GM10847 (cell line): ENCODE data around the gene CRIM1.

Source experiments
- POLR2A ChIP-seq: IDR thresholded peaks from 2 replicates; pipeline ENCODE4 v1.6.1; 2011; ENCODE audit not compliant: insufficient read length; ENCODE audit errors: extremely low read depth

CRIM1 gene

DNA sequence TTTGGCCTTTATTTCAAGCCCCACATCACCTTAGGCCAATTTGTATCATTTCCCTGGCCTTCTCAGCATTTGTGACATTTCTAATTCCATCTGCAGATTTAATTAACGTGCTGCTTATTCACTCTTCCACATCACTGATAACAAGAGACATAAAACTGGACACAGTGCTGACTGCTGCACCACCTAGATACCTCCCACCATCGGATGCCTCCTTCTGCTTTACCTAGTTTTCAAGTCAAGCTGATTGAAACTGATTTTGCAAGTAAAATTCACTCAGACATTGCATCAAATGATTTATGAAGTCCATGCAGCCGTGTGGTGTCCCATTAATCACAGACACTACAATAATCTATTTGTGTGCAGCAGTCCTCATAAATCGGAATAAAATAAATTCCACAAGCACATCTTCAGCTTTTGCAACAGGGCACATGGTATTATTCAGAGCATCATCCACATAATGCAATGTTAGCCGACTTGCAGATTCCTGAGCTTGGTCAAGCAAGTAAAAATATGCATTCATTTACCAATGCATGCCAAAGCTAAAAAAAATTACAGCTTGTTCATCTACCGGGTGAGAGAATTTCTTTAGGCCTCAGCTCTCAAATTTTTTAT is 15.9 kb upstream of the CRIM1 start:
- no peak for TF ChIP-seq POLR2A

DNA sequence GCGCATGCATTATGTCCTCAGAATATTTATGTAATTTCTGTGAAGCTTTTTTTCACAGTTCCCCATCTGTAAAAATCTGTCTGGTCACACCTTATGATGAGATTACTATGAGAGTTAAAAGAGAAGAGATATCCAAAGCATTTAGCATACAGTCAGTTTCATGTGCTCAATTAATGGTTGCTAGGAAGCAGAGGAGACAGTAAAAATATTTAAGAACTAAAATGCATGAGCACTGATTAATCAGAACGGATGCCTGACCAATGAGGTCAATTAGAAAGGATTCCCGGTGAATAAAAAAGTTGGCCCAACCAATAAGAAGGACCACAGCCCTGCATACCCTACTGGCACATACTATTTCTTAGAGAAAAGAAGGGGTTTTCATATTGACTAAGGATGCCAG is 12.0 kb upstream of the CRIM1 start:
- TF ChIP-seq POLR2A = no peak

- no peak for TF ChIP-seq POLR2A
Measured at GRCh38 chr2:36348721-36349120, 6.9 kb upstream of the CRIM1 start.

- no peak for TF ChIP-seq POLR2A
Measured at GRCh38 chr2:36351291-36351690, 4.3 kb upstream of the CRIM1 start.

- TF ChIP-seq POLR2A = no peak
Measured at GRCh38 chr2:36351736-36352349, 3.7 kb upstream of the CRIM1 start.

DNA sequence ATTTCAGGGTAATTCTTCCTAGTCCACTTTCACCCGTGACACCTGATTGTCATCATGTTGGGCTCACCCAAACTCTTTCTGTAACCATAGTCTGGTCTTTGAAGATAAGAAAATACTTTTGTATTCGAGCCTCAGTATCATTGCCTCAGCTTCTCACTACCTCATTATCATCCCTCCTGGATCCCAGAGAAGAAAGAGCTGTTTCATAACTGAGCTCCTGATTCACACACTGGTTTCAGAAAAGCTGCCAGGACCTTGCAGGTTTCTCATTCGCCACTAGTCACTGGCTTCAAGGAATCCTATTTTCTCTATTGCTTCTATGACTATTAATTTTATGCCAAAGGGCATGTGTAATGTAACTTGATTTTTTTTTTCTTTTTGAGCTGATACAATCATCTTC is 2.9 kb upstream of the CRIM1 start:
- TF ChIP-seq POLR2A = no peak

- TF ChIP-seq POLR2A = no peak
Measured at GRCh38 chr2:36354811-36355150, 797 bp upstream of the CRIM1 start.

DNA sequence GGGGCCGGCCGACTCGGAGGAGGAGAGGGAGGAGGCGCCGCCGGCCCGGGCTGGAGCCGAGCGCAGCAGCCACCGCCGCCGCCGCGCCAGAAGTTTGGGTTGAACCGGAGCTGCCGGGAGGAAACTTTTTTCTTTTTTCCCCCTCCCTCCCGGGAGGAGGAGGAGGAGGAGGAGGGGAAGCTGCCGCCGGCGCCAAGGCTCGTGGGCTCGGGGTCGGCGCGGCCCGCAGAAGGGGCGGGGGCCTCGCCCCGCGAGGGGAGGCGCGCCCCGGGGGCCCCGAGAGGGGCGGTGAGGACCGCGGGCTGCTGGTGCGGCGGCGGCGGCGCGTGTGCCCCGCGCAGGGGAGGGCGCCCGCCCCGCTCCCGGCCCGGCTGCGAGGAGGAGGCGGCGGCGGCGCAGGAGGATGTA is 316 bp downstream of the CRIM1 start:
- no peak for TF ChIP-seq POLR2A

DNA sequence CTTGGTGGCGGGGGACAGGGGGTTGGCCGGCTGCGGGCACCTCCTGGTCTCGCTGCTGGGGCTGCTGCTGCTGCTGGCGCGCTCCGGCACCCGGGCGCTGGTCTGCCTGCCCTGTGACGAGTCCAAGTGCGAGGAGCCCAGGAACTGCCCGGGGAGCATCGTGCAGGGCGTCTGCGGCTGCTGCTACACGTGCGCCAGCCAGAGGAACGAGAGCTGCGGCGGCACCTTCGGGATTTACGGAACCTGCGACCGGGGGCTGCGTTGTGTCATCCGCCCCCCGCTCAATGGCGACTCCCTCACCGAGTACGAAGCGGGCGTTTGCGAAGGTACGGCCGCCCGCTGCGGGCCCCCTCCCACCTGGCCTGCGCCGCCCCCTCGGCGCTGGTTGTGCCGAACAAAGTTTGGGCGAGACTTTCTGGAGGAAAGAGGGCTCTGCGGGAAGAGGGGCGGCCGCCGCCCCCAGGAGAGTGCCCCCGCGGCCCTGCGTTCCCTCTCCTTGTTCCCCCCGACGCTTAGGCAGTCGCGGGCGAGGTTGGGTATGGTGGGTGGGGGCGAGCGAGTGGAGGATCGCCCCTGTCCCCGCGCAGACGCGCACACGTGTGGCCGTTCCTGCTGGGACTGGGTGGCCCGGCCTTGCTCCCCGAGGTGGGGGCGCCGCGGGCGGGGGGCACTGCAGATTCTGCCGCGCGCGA is 866 bp downstream of the CRIM1 start:
- no peak for TF ChIP-seq POLR2A

DNA sequence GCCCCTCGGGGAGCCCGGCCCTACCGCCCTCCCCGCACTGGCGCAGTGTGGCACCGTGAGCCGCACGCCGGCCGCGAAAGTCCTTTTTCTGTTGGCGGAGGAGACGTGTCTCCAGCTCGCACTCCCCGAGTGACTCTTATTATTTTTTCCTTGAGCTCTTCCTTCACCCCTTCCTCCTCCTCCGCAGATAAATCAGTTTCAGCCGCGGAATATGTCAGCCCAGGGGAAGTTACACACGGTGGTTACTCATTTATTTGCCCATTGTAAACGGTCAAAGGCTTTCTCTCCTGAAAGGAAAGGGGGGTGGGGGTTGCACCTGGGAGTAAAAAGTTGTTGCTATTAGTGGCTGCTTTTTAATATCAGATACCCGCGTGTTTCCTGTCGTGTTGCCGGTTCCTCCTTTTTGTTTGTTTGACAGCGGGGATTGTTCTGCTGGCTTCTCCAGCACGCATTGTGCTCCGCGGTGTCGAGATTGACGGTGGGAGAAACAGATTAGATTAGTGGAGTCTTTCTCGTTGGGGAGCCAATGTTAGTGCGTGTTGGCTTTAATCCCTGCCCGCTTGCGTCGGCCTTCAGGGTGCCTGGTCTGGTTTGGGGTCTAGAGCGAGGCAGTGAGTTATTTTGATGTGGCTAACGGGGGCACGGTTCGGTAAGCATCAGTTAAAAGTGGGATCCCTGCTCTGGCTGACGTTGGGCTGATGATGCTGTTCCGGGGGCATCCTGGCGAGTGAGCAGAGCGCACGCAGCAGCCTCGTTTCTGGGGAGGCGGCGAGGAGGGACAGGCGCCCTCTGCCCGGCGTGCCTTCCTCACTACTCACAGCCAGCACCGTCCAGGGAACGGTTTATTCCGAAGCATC is 1.6 kb downstream of the CRIM1 start:
- TF ChIP-seq POLR2A = no peak

GRCh38 chr2:36357847-36358659 is 2.5 kb downstream of the CRIM1 start:
- TF ChIP-seq POLR2A = no peak

DNA sequence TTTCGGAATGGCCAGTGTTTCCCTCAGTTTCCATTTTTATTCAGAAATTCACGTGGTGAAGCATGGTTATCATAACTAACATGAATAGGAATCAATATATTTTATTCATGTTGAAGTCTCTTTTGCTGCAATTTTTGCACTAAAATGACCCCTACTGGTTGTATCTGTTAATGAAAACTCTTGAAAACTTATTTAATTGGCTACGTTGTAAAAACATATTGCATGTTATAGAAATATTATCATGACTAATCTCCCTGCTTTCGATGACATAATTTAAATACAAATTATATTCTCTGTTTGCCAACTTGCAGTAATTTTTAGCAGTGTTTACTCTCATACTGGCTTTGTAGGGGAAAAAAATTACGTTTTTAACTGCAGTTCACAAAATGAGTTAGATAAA is 3.5 kb downstream of the CRIM1 start:
- no peak for TF ChIP-seq POLR2A

DNA sequence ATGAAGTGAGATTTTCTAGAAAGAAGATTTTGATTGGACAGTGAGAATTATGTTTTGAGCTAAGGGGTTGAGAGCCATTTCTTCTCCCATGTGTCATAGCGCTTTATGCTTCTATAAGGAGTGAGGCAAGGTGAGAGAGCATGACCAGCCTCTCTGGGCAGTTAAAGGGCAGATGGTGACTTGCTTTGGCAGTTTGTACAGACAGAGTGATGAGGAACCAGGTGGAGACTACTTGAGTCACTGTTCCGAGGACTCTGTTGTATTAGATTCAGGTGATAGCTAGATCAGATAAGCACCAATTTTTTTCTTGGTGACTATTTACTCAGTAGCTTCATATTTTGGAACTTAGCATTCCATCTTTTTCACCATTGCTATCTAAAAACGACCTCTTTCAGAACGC is 4.5 kb downstream of the CRIM1 start:
- TF ChIP-seq POLR2A = no peak

GRCh38 chr2:36360834-36361233 is 5.3 kb downstream of the CRIM1 start:
- no peak for TF ChIP-seq POLR2A

DNA sequence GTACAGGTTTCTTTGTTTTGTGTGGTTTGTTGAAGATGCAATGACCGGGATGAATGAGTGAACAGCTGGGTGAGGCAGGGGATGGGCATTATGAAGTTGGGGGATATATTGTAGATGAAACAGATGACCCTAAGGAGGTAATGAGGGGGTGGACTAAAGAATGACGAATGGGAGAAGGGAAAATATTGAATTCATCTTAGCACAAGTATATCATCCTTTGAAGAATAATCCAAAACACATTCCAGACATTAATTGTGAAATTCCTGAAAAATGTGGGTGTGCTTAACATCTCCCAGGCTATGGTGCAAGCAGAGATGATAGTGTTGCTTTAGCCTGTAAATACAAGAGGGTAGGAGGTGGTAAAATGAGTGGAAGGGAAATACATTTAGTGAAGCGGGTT is 5.8 kb downstream of the CRIM1 start:
- no peak for TF ChIP-seq POLR2A
